Left ventricle myocardium inferior (tissue), 1 donor: Measurements from ENCODE around the gene ING5. TPM values are rescaled to one million over a fixed set of nuclear protein-coding genes. Genes with fewer than 3 reads are reported as not detected.

ENCODE experiments used
- DNase-seq: peaks from one replicate; pipeline ENCODE4 v3.0.0-alpha.2; 2020
- H3K27ac ChIP-seq: fragments of 200-600 bp; replicated peaks from 2 replicates; pipeline ENCODE4 v1.8.0; 2021
- H3K27me3 ChIP-seq: fragments of 200-600 bp; 2 replicates; pipeline ENCODE4 v1.8.0; 2021; ENCODE audit warnings: low read depth
- H3K36me3 ChIP-seq: fragments of 200-600 bp; 2 replicates; pipeline ENCODE4 v1.8.0; 2021
- H3K4me1 ChIP-seq: fragments of 200-600 bp; 2 replicates; pipeline ENCODE4 v1.8.0; 2021
- H3K4me3 ChIP-seq: fragments of 200-600 bp; 2 replicates; pipeline ENCODE4 v1.8.0; 2021; ENCODE audit warnings: mild to moderate bottlenecking, moderate library complexity
- H3K9me3 ChIP-seq: fragments of 200-600 bp; replicated peaks from 2 replicates; pipeline ENCODE4 v1.8.0; 2021
- intact Hi-C: fragments of 100-400 bp; cut with micrococcal nuclease; formaldehyde crosslinking; loops from one replicate; pipeline ENCODE4 v1.11.0; 2022
- total RNA-seq: library from RNA; stranded (reverse); fragmentation: NEBNext Ultra II Directional; extraction: Animal tissue kit (Norgen Biotek cat#: 25700); gene quantifications from one replicate; pipeline ENCODE4 v1.2.1, GENCODE V29; 2021
- TF ChIP-seq, protein P1 (sequence below): fragments of 200-600 bp; IDR thresholded peaks from 2 replicates; pipeline ENCODE4 v1.8.0; 2021; ENCODE audit warnings: antibody characterized with exemption, mild to moderate bottlenecking, borderline replicate concordance
- donor health status: DM: no; HTN: yes; CAD: no; lungs with severe emphysema.

The ING5 gene
- total RNA-seq, 1 donor from 2014 or later: 20.0 TPM

DNA sequence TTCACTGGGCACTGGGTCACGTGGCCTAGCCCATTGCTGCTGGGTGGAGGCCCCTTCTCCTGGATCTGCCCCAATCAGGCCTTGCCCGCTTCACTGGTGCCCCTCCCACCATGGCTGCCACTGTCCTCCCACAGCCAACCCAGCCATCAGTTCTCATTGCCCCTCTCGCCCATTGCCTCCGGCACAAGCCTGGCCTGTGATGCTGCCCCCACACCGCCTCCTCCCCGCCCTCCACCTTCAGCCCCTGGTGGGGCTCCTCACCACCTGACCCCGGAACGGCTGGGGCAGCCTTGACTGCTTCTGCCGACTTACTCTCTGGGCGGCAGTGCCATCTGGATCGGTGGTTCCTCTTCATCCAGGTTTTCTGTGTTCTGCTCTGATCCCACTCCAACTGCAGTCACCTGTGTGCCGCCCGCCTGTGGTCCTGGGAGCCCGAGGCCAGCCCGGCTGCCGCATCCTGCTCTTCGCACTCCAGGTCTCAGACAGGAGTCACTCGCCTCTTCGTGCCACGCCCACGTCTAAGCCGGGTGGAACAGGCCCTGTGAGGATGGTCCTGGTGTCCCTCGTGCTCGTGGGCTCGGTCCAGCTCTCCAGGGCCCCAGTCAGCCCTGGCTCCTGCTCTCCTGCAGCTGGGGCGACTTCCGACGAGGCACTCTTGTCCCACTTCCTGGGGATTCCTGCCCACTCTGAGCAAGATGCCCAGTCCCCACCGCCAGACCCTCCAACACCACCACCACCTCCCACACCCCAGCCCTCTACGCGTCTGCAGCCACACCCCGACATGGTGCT lies 46.8 kb downstream of the ING5 start:
- H3K4me1 ChIP-seq: peaks cover 12% of the 10 kb centered on the region
- H3K36me3 ChIP-seq: peaks cover 30% of the 10 kb centered on the region
- DNase-seq: no peak
- H3K4me3 ChIP-seq: no peak overlapping the region
- TF ChIP-seq, protein P1, sequence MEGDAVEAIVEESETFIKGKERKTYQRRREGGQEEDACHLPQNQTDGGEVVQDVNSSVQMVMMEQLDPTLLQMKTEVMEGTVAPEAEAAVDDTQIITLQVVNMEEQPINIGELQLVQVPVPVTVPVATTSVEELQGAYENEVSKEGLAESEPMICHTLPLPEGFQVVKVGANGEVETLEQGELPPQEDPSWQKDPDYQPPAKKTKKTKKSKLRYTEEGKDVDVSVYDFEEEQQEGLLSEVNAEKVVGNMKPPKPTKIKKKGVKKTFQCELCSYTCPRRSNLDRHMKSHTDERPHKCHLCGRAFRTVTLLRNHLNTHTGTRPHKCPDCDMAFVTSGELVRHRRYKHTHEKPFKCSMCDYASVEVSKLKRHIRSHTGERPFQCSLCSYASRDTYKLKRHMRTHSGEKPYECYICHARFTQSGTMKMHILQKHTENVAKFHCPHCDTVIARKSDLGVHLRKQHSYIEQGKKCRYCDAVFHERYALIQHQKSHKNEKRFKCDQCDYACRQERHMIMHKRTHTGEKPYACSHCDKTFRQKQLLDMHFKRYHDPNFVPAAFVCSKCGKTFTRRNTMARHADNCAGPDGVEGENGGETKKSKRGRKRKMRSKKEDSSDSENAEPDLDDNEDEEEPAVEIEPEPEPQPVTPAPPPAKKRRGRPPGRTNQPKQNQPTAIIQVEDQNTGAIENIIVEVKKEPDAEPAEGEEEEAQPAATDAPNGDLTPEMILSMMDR: no peak
- no peak overlapping the region for H3K27ac ChIP-seq
- no peaks in the 10 kb centered on the region for H3K27me3 ChIP-seq
- intact Hi-C loops: no loop called here
- H3K9me3 ChIP-seq: peaks cover 9% of the 10 kb centered on the region

DNA sequence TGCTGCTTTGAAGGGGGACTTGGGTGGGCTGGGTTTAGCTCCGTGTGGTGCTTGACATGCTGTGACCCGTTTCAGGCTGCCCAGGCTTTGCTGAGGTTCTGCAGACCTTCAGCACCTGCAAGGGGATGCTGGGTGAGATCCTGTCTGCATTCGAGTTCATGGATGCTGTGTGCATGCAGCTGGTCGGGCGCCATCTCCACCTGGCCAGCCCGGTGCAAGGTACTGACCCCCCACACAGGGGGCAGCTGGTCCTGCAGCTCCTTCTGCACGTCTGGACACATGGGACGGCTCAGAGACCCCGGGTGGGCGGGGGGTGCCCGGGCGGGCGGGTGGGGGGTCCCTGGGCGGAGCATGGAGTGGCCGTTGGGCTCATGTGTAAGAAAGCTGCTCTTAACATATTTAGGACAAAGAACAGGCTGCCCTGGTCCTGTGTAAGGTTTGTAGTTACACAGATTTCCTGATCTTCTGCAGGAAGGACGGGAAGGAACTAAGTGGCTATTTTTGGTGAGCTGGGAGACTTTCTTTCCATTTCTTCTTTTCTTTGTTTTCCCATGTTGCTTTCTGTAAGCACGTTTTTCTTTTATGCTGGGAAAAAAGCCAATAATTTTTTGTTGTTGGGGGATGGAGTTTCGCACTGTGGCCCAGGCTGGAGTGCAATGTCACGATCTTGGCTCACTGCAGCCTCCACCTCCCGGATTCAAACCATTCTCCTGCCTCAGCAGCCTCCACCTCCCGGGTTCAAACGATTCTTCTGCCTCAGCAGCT lies 48.4 kb downstream of the ING5 start:
- intact Hi-C loops: no loop called here
- Histone ChIP-seq H3K4me3 (no peak overlapping the region), H3K4me1 (peaks cover 12% of the 10 kb centered on the region), H3K27ac (no peak overlapping the region), H3K9me3 (peaks cover 9% of the 10 kb centered on the region), H3K36me3 (peaks cover 23% of the 10 kb centered on the region), H3K27me3 (no peaks in the 10 kb centered on the region)
- no peak for DNase-seq
- TF ChIP-seq, protein P1: no peak

DNA sequence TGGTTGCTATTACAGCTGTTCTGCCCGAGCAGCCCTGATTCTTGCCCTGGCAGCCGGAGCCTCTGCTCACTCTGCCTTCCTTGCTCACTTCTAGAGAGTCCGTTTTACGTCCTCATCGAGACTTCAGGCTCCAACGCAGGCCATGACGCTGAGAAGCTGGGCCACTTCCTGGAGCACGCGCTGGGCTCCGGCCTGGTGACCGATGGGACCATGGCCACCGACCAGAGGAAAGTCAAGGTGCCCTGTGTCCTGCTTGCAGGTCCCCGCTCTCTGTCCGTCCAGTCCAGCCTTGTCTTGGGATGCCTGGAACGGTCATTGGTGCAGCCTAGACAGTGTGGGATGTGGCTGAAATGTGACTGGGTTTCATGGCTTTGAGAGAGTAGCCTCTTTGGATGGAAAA lies 49.3 kb downstream of the ING5 start:
- Histone ChIP-seq H3K27me3 (no peaks in the 10 kb centered on the region), H3K4me1 (peaks cover 12% of the 10 kb centered on the region), H3K9me3 (peaks cover 3% of the 10 kb centered on the region), H3K27ac (no peak overlapping the region), H3K4me3 (no peak overlapping the region), H3K36me3 (peaks cover 25% of the 10 kb centered on the region)
- TF ChIP-seq, protein P1: no peak
- intact Hi-C loops: no loop called here
- DNase-seq: no peak

DNA sequence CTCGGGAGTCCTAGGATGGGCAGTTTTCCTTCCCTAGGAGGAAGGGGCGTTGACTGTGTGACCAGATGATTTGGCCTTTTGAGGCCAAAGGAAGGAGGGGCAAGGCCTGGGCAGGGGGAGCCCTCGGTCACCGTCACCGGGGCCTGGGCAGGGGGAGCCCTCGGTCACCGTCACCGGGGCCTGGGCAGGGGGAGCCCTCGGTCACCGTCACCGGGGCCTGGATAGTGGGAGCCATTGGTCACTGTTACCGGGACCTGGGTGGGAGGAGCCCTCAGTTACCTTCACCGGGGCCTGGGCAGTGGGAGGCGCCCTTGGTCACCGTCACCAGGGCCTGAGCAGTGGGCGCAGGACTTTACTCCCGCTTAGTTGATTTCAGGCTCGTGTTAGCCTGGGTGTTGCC lies 49.9 kb downstream of the ING5 start:
- DNase-seq: no peak
- Histone ChIP-seq H3K36me3 (peaks cover 30% of the 10 kb centered on the region), H3K9me3 (no peaks in the 10 kb centered on the region), H3K27ac (no peak overlapping the region), H3K4me1 (peaks cover 12% of the 10 kb centered on the region), H3K4me3 (no peak overlapping the region), H3K27me3 (no peaks in the 10 kb centered on the region)
- TF ChIP-seq, protein P1: no peak
- intact Hi-C loops: no loop called here

DNA sequence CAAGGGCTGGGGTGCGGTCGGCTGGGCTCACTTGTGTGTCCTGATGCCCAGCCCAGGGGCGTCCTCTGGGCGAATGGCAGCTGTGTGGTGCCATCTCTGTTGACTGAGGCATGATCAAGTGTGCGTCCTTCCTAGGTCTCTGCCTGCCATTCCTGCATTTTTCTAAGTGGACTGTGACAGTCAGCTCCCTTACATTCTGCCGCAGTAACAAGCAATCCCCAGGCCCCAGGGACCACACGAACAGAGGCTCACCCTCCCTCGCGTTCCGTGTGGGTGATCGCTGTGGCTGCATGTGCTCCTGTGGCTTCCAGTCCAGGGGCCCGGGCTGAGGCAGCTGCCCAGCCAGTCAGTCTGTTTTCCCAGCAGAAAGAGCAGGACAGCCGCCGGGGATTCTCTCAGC lies 50.4 kb downstream of the ING5 start:
- Histone ChIP-seq H3K4me3 (no peak overlapping the region), H3K36me3 (peaks cover 30% of the 10 kb centered on the region), H3K4me1 (peaks cover 12% of the 10 kb centered on the region), H3K27ac (no peak overlapping the region), H3K27me3 (no peaks in the 10 kb centered on the region), H3K9me3 (no peaks in the 10 kb centered on the region)
- TF ChIP-seq, protein P1: no peak
- no peak for DNase-seq
- intact Hi-C loops: no loop called here
